ENCODE data around the gene RCAN2.

Gene RCAN2

DNA sequence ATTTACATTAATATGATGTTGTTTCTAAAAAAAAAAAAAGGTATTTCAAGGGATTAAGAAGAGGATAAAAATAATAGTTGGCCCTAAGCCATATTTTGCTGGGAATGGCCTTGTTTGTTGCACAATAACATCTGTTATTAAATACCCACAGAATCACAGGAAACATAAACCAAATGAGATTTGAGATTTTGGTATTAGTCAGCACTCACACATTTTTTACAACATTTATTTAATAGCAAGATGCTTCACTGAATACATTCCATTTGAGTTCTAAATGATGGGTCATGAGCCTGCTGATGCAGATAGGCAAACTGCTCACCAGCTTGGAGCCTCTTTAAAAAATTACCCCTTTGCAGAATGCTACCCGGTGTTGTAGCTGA is 227.6 kb downstream of the RCAN2 start:
- H3K56ac ChIP-seq (ENCODE audit: low read length): no peak overlapping the region
- H3K18ac ChIP-seq (ENCODE audit: low read length): no peak overlapping the region
- H4K5ac ChIP-seq (ENCODE audit: low read length): no peak overlapping the region
- H3K36me3 ChIP-seq (ENCODE audit: control insufficient read depth, insufficient read depth, low read length): no peaks in the 10 kb centered on the region
- H3K4ac ChIP-seq (ENCODE audit: low read depth, low read length): no peak overlapping the region
- no peak overlapping the region for H2BK5ac ChIP-seq (ENCODE audit: low read length)
- no peak overlapping the region for H3K27ac ChIP-seq (ENCODE audit: low read depth, low read length)
- H3K27me3 ChIP-seq (ENCODE audit: insufficient read depth, low read length, poor library complexity): no peaks in the 10 kb centered on the region
- no peaks in the 10 kb centered on the region for H3K79me1 ChIP-seq (ENCODE audit: low read length)
- H3K4me3 ChIP-seq (ENCODE audit: low read length): no peak overlapping the region
- no peak overlapping the region for H3K9ac ChIP-seq (ENCODE audit: low read length)
- no peak overlapping the region for H4K8ac ChIP-seq (ENCODE audit: low read depth, low read length)
- WGBS (ENCODE audit: extremely low coverage, insufficient coverage, low lambda C conversion rate): no CpG with 5 or more reads among the region's 1 CpG
- no peaks in the 10 kb centered on the region for H3K4me1 ChIP-seq (ENCODE audit: control insufficient read depth, low read depth, low read length)
- H3K4me2 ChIP-seq (ENCODE audit: low read length): no peak overlapping the region
- H3K23ac ChIP-seq (ENCODE audit: low read length): no peak overlapping the region
- H2BK15ac ChIP-seq (replicated peaks; ENCODE audit: low read depth): no peak overlapping the region
- no peaks in the 10 kb centered on the region for H3K79me2 ChIP-seq (ENCODE audit: control insufficient read depth, insufficient read depth, low read length)
- no peak overlapping the region for H2AK5ac ChIP-seq (ENCODE audit: low read length)
- H2BK120ac ChIP-seq (ENCODE audit: low read depth, low read length): no peak overlapping the region
- DNase-seq: no peak

DNA sequence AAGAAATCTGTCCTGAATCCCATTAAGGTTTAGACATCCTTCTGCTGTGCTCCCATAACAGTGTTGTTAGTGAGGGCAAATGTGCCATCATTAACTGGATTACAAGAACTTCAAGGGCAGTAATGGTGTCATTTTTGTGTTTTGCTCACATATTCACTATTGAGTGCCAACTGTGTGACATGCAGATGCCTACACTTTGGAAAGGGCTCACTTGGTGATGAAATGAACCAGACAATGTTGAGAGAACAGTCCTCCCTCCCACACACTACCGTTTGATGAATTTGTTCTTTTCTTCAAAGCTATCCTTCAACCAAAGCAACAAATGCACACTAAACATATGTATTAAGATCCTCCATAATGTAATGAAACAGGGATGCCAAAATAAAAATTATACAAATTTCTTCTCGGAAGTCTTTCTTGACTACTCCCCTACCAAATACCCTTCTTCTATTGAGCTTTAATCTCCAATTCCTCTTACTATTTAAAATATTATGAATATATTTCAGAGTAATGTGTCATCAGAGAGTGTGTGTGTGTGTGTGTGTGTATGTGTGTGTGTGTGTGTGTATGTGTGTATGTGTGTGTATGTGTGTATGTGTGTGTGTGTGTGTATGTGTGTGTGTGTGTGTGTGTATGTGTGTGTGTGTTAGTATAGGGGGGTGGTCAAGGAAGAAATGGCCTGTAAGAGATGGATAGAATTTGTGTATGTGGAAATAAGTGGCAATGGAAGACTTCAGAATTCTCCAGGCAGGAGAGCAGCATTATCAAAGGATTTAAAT is 228.1 kb downstream of the RCAN2 start:
- H4K5ac ChIP-seq (ENCODE audit: low read length): no peak overlapping the region
- no peaks in the 10 kb centered on the region for H3K79me2 ChIP-seq (ENCODE audit: control insufficient read depth, insufficient read depth, low read length)
- H3K18ac ChIP-seq (ENCODE audit: low read length): no peak overlapping the region
- no peak overlapping the region for H2BK120ac ChIP-seq (ENCODE audit: low read depth, low read length)
- no peak overlapping the region for H2BK15ac ChIP-seq (replicated peaks; ENCODE audit: low read depth)
- no peaks in the 10 kb centered on the region for H3K79me1 ChIP-seq (ENCODE audit: low read length)
- no peak overlapping the region for H2AK5ac ChIP-seq (ENCODE audit: low read length)
- no peak overlapping the region for H3K23ac ChIP-seq (ENCODE audit: low read length)
- no peaks in the 10 kb centered on the region for H3K27me3 ChIP-seq (ENCODE audit: insufficient read depth, low read length, poor library complexity)
- no peaks in the 10 kb centered on the region for H3K36me3 ChIP-seq (ENCODE audit: control insufficient read depth, insufficient read depth, low read length)
- H2BK5ac ChIP-seq (ENCODE audit: low read length): no peak overlapping the region
- H3K9ac ChIP-seq (ENCODE audit: low read length): no peak overlapping the region
- no peak for DNase-seq
- H4K8ac ChIP-seq (ENCODE audit: low read depth, low read length): no peak overlapping the region
- no peak overlapping the region for H3K4ac ChIP-seq (ENCODE audit: low read depth, low read length)
- no peak overlapping the region for H3K4me2 ChIP-seq (ENCODE audit: low read length)
- no peak overlapping the region for H3K4me3 ChIP-seq (ENCODE audit: low read length)
- H3K56ac ChIP-seq (ENCODE audit: low read length): no peak overlapping the region
- H3K27ac ChIP-seq (ENCODE audit: low read depth, low read length): no peak overlapping the region
- no peaks in the 10 kb centered on the region for H3K4me1 ChIP-seq (ENCODE audit: control insufficient read depth, low read depth, low read length)
- no CpG with 5 or more reads among the region's 2 CpGs for WGBS (ENCODE audit: extremely low coverage, insufficient coverage, low lambda C conversion rate)

DNA sequence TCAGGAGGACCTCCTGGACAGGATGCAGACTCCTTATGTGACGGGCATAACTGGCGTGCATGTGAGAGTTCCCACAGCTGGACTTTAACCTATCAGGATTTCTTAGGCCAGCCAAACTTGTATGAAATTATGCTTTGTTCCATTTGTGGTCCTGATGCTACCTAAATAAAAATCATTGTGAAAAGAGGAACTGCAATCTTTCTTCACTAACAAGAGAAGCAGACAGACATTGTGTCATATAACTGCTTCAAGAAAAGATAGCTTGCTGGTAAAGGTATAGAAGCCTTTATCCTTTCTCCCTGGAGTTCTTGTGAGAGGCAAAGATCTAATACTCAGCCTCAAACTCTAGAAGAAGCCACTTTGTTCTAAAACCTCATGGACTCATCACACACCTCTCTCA is 233.0 kb downstream of the RCAN2 start:
- no peak overlapping the region for H3K27ac ChIP-seq (ENCODE audit: low read depth, low read length)
- H3K36me3 ChIP-seq (ENCODE audit: control insufficient read depth, insufficient read depth, low read length): no peaks in the 10 kb centered on the region
- no peak overlapping the region for H3K9ac ChIP-seq (ENCODE audit: low read length)
- DNase-seq: no peak
- H3K79me2 ChIP-seq (ENCODE audit: control insufficient read depth, insufficient read depth, low read length): no peaks in the 10 kb centered on the region
- no peak overlapping the region for H3K23ac ChIP-seq (ENCODE audit: low read length)
- no peak overlapping the region for H3K4me3 ChIP-seq (ENCODE audit: low read length)
- no peak overlapping the region for H4K8ac ChIP-seq (ENCODE audit: low read depth, low read length)
- H2BK15ac ChIP-seq (replicated peaks; ENCODE audit: low read depth): no peak overlapping the region
- no peak overlapping the region for H2AK5ac ChIP-seq (ENCODE audit: low read length)
- H3K27me3 ChIP-seq (ENCODE audit: insufficient read depth, low read length, poor library complexity): no peaks in the 10 kb centered on the region
- H2BK5ac ChIP-seq (ENCODE audit: low read length): no peak overlapping the region
- no peak overlapping the region for H4K5ac ChIP-seq (ENCODE audit: low read length)
- H3K4me1 ChIP-seq (ENCODE audit: control insufficient read depth, low read depth, low read length): no peaks in the 10 kb centered on the region
- no CpG with 5 or more reads among the region's 2 CpGs for WGBS (ENCODE audit: extremely low coverage, insufficient coverage, low lambda C conversion rate)
- no peak overlapping the region for H3K4ac ChIP-seq (ENCODE audit: low read depth, low read length)
- H3K56ac ChIP-seq (ENCODE audit: low read length): no peak overlapping the region
- H3K18ac ChIP-seq (ENCODE audit: low read length): no peak overlapping the region
- H3K79me1 ChIP-seq (ENCODE audit: low read length): no peaks in the 10 kb centered on the region
- H3K4me2 ChIP-seq (ENCODE audit: low read length): no peak overlapping the region
- no peak overlapping the region for H2BK120ac ChIP-seq (ENCODE audit: low read depth, low read length)

DNA sequence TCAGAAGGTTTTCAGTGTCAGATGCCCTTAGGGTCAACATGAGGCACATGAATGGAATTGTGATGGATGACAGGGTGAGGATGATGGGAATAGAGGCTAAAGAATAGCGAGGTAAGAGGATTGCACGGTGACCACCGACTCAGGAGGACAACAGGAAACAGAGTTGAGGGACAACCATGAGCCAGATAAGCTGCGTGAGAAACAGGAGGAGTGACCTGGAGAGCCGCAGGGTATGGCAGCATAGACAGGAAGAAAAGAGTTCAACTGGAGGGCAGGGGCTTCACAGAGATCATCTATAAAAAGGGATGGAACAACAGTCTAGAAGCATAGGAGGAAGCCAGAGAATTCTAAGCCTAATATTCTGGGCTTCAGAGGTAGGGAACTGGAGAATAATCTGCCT is 235.7 kb downstream of the RCAN2 start:
- H2BK5ac ChIP-seq (ENCODE audit: low read length): no peak overlapping the region
- no CpG with 5 or more reads among the region's 5 CpGs for WGBS (ENCODE audit: extremely low coverage, insufficient coverage, low lambda C conversion rate)
- no peak overlapping the region for H3K9ac ChIP-seq (ENCODE audit: low read length)
- no peak overlapping the region for H3K23ac ChIP-seq (ENCODE audit: low read length)
- no peaks in the 10 kb centered on the region for H3K27me3 ChIP-seq (ENCODE audit: insufficient read depth, low read length, poor library complexity)
- H2AK5ac ChIP-seq (ENCODE audit: low read length): no peak overlapping the region
- H3K18ac ChIP-seq (ENCODE audit: low read length): no peak overlapping the region
- H3K4me3 ChIP-seq (ENCODE audit: low read length): no peak overlapping the region
- no peak overlapping the region for H3K4me2 ChIP-seq (ENCODE audit: low read length)
- no peak for DNase-seq
- no peak overlapping the region for H3K56ac ChIP-seq (ENCODE audit: low read length)
- H3K4ac ChIP-seq (ENCODE audit: low read depth, low read length): no peak overlapping the region
- no peaks in the 10 kb centered on the region for H3K79me1 ChIP-seq (ENCODE audit: low read length)
- no peak overlapping the region for H2BK15ac ChIP-seq (replicated peaks; ENCODE audit: low read depth)
- H2BK120ac ChIP-seq (ENCODE audit: low read depth, low read length): no peak overlapping the region
- H4K8ac ChIP-seq (ENCODE audit: low read depth, low read length): no peak overlapping the region
- no peaks in the 10 kb centered on the region for H3K79me2 ChIP-seq (ENCODE audit: control insufficient read depth, insufficient read depth, low read length)
- no peak overlapping the region for H4K5ac ChIP-seq (ENCODE audit: low read length)
- no peaks in the 10 kb centered on the region for H3K36me3 ChIP-seq (ENCODE audit: control insufficient read depth, insufficient read depth, low read length)
- no peak overlapping the region for H3K27ac ChIP-seq (ENCODE audit: low read depth, low read length)
- no peaks in the 10 kb centered on the region for H3K4me1 ChIP-seq (ENCODE audit: control insufficient read depth, low read depth, low read length)

DNA sequence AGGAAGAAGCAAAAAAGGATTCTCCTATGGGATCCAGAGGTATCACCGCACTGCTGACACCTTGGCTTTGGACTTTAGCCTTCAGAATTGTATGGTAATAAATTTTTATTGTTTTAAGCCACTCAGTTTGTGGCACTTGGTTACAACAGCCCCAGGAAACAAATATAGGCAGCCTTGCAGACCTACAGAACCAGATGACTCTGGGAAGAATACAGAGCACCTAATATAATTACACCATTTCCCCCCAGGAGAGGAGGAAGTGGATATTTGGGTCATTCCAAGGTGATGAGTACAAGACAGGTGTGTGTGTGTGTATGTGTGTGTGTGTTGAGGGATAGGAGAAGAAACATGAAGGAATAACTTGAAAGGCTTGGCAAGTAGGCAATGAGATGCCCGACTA is 236.3 kb downstream of the RCAN2 start:
- Histone ChIP-seq H2BK15ac (replicated peaks; ENCODE audit: low read depth) (no peak overlapping the region), H3K56ac (ENCODE audit: low read length) (no peak overlapping the region), H2BK120ac (ENCODE audit: low read depth, low read length) (no peak overlapping the region), H2BK5ac (ENCODE audit: low read length) (no peak overlapping the region), H3K36me3 (ENCODE audit: control insufficient read depth, insufficient read depth, low read length) (no peaks in the 10 kb centered on the region), H3K79me2 (ENCODE audit: control insufficient read depth, insufficient read depth, low read length) (no peaks in the 10 kb centered on the region), H3K27ac (ENCODE audit: low read depth, low read length) (no peak overlapping the region), H3K9ac (ENCODE audit: low read length) (no peak overlapping the region), H3K4ac (ENCODE audit: low read depth, low read length) (no peak overlapping the region), H3K23ac (ENCODE audit: low read length) (no peak overlapping the region), H3K4me1 (ENCODE audit: control insufficient read depth, low read depth, low read length) (no peaks in the 10 kb centered on the region), H3K79me1 (ENCODE audit: low read length) (no peaks in the 10 kb centered on the region), H3K18ac (ENCODE audit: low read length) (no peak overlapping the region), H3K4me2 (ENCODE audit: low read length) (no peak overlapping the region), H4K5ac (ENCODE audit: low read length) (no peak overlapping the region), H4K8ac (ENCODE audit: low read depth, low read length) (no peak overlapping the region), H2AK5ac (ENCODE audit: low read length) (no peak overlapping the region), H3K27me3 (ENCODE audit: insufficient read depth, low read length, poor library complexity) (no peaks in the 10 kb centered on the region), H3K4me3 (ENCODE audit: low read length) (no peak overlapping the region)
- no CpG with 5 or more reads among the region's 2 CpGs for WGBS (ENCODE audit: extremely low coverage, insufficient coverage, low lambda C conversion rate)
- DNase-seq: no peak

DNA sequence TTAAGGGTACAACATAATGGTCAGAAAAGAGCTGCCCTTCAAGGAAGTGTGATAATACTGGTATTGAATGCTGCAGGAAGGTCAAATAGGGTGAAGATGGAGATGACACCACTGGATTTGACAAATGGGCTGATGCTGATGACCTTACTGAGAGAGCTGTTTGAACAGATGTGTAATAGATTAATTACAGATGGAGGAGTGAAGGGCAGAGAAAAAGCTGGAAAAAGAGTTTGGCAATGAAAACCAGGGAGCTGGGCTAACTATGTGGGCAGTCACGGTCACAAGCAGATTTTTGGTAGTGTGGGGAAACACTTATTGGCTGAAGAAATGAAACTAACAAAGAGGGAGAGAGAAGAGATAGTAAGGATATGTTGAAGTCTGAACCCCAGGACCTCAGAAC is 236.9 kb downstream of the RCAN2 start:
- Histone ChIP-seq H3K79me2 (ENCODE audit: control insufficient read depth, insufficient read depth, low read length) (no peaks in the 10 kb centered on the region), H3K23ac (ENCODE audit: low read length) (no peak overlapping the region), H3K9ac (ENCODE audit: low read length) (no peak overlapping the region), H3K18ac (ENCODE audit: low read length) (no peak overlapping the region), H3K27me3 (ENCODE audit: insufficient read depth, low read length, poor library complexity) (no peaks in the 10 kb centered on the region), H3K4me2 (ENCODE audit: low read length) (no peak overlapping the region), H3K36me3 (ENCODE audit: control insufficient read depth, insufficient read depth, low read length) (no peaks in the 10 kb centered on the region), H2AK5ac (ENCODE audit: low read length) (no peak overlapping the region), H3K27ac (ENCODE audit: low read depth, low read length) (no peak overlapping the region), H3K79me1 (ENCODE audit: low read length) (no peaks in the 10 kb centered on the region), H2BK120ac (ENCODE audit: low read depth, low read length) (no peak overlapping the region), H2BK15ac (replicated peaks; ENCODE audit: low read depth) (no peak overlapping the region), H4K8ac (ENCODE audit: low read depth, low read length) (no peak overlapping the region), H3K4ac (ENCODE audit: low read depth, low read length) (no peak overlapping the region), H3K56ac (ENCODE audit: low read length) (no peak overlapping the region), H3K4me3 (ENCODE audit: low read length) (no peak overlapping the region), H2BK5ac (ENCODE audit: low read length) (no peak overlapping the region), H3K4me1 (ENCODE audit: control insufficient read depth, low read depth, low read length) (no peaks in the 10 kb centered on the region), H4K5ac (ENCODE audit: low read length) (no peak overlapping the region)
- no CpG with 5 or more reads among the region's 1 CpG for WGBS (ENCODE audit: extremely low coverage, insufficient coverage, low lambda C conversion rate)
- no peak for DNase-seq

Data from mesendoderm (in vitro differentiated cells).